HCT116 (cell line): ENCODE results near the gene FAF2. TPM values are rescaled to one million over a fixed set of nuclear protein-coding genes. Genes with fewer than 3 reads are reported as not detected.

Source experiments
- ATAC-seq: fragments of 200-7000 bp; cut with Tn5 transposase; 2 replicates; pipeline ENCODE4 v1.9.1; 2020; ENCODE audit warnings: mild to moderate bottlenecking, moderate library complexity
- BruUV-seq: library from RNA; stranded (reverse); fragments of 400-500 nt; replicated peaks from 2 replicates; lab custom pipeline; 2021; lab: Mats Ljungman, UMichigan
- CTCF ChIA-PET: fragments of 300-600 bp; sonication (Branson Sonifier 250); formaldehyde crosslinking; loops from one replicate; lab custom pipeline; 2021; ENCODE audit warnings: antibody characterized with exemption; lab: Charles Lee
- POLR2A ChIA-PET: fragments of 300-600, 350-600 bp; sonication (Branson Sonifier 250); formaldehyde crosslinking; loops from one replicate; lab custom pipeline; 2021; ENCODE audit warnings: antibody characterized with exemption; lab: Charles Lee
- RAD21 ChIA-PET, 2 experiments: fragments of 300-600 bp; sonication (Branson Sonifier 250); formaldehyde crosslinking; loops; one replicate each; lab custom pipeline; 2023; ENCODE audit warnings: low total read pairs in 2 of 2; ENCODE audit not compliant: uncharacterized antibody in 2 of 2, unreplicated experiment in 2 of 2, low non-redundant PET in 1 of 2; lab: Charles Lee
- DNase-seq: peaks from one replicate; pipeline ENCODE4 v3.0.0-alpha.2; 2010; ENCODE audit warnings: low read depth, low spot score
- H2AFZ ChIP-seq: fragments of 200-600 bp; shearing (Covaris generic), sonication (generic); 2 replicates; pipeline ENCODE4 v1.6.1; 2017; ENCODE audit warnings: low read depth, mixed run types, mixed read lengths, antibody characterized with exemption, low read length; ENCODE audit not compliant: poor library complexity, severe bottlenecking
- H3K27ac ChIP-seq: 2 replicates; pipeline ENCODE4 v1.5.1; 2012; ENCODE audit warnings: low read depth, low read length
- H3K27me3 ChIP-seq: fragments of 200-600 bp; sonication (generic); 2 replicates; pipeline ENCODE4 v1.6.1; 2016; ENCODE audit warnings: mixed run types, low read length, mixed read lengths; ENCODE audit not compliant: insufficient read depth
- H3K36me3 ChIP-seq, 2 experiments: fragments of 200-500 bp in 1 of 2; fragments of 200-600 bp in 1 of 2; sonication (Bioruptor generic) in 1 of 2; sonication (generic) in 1 of 2; 2 replicates each; pipeline versions ENCODE4 v1.5.1 to v1.6.1; 2014 to 2016; ENCODE audit warnings: low read length in 2 of 2, inconsistent platforms in 1 of 2, mixed read lengths in 1 of 2, mixed run types in 1 of 2; ENCODE audit not compliant: insufficient read depth in 2 of 2, control insufficient read depth in 1 of 2
- H3K4me1 ChIP-seq, 2 experiments: fragments of 200-600 bp in 1 of 2; sonication (generic) in 1 of 2; 2 replicates each; pipeline versions ENCODE4 v1.5.1 to v1.6.1; 2012 to 2017; ENCODE audit warnings: low read length in 2 of 2, inconsistent platforms in 1 of 2, mild to moderate bottlenecking in 1 of 2, mixed read lengths in 1 of 2, mixed run types in 1 of 2, moderate library complexity in 1 of 2; ENCODE audit not compliant: insufficient read depth in 2 of 2, control insufficient read depth in 1 of 2
- H3K4me2 ChIP-seq: fragments of 200-600 bp; sonication (generic); 2 replicates; pipeline ENCODE4 v1.6.1; 2017; ENCODE audit warnings: mixed run types, low read length, mixed read lengths
- H3K4me3 ChIP-seq, 2 experiments: fragments of 200-600 bp in 1 of 2; sonication (generic) in 1 of 2; replicated peaks in 1 of 2; 2 replicates each; pipeline ENCODE4 v1.5.1; 2011 to 2016; ENCODE audit warnings: low read length in 2 of 2, control low read depth in 1 of 2, low read depth in 1 of 2, mild to moderate bottlenecking in 1 of 2, mixed read lengths in 1 of 2, mixed run types in 1 of 2
- H3K79me2 ChIP-seq: fragments of 200-600 bp; sonication (generic); 2 replicates; pipeline ENCODE4 v1.6.1; 2017; ENCODE audit warnings: mild to moderate bottlenecking, mixed run types, low read length, moderate library complexity, mixed read lengths; ENCODE audit not compliant: insufficient read depth
- H3K9ac ChIP-seq: fragments of 200-600 bp; sonication (generic); 2 replicates; pipeline ENCODE4 v1.6.1; 2016; ENCODE audit warnings: low read length, mixed read lengths
- H3K9me2 ChIP-seq: fragments of 200-600 bp; sonication (generic), shearing (Covaris generic); 2 replicates; pipeline ENCODE4 v1.6.1; 2017; ENCODE audit warnings: mixed run types, mild to moderate bottlenecking, moderate library complexity; ENCODE audit not compliant: insufficient read depth
- H3K9me3 ChIP-seq, 2 experiments: fragments of 200-500 bp in 1 of 2; fragments of 200-600 bp in 1 of 2; sonication (Bioruptor generic) in 1 of 2; sonication (generic) in 1 of 2; 2 replicates each; pipeline ENCODE4 v1.6.1; 2014 to 2017; ENCODE audit warnings: low read length in 2 of 2, mixed read lengths in 2 of 2, inconsistent platforms in 1 of 2, low read depth in 1 of 2, mild to moderate bottlenecking in 1 of 2, mixed run types in 1 of 2, moderate library complexity in 1 of 2; ENCODE audit not compliant: control insufficient read depth in 1 of 2, insufficient read depth in 1 of 2
- H4K20me1 ChIP-seq: fragments of 200-600 bp; sonication (generic), shearing (Covaris generic); 2 replicates; pipeline ENCODE4 v1.6.1; 2017; ENCODE audit warnings: mixed run types, mild to moderate bottlenecking, moderate library complexity; ENCODE audit not compliant: insufficient read depth
- ATF3 ChIP-seq: IDR thresholded peaks from 2 replicates; pipeline ENCODE4 v1.6.1; 2012
- CBX3 ChIP-seq: IDR thresholded peaks from 2 replicates; pipeline ENCODE4 v1.6.1; 2012; ENCODE audit warnings: low read depth
- CEBPB ChIP-seq: IDR thresholded peaks from 2 replicates; pipeline ENCODE4 v1.6.1; 2012; ENCODE audit warnings: low read depth
- CTCF ChIP-seq, 3 experiments: fragments of 200-600 bp in 1 of 3; sonication (generic) in 1 of 3; IDR thresholded peaks in 2 of 3; conservative IDR thresholded peaks in 1 of 3; 2 replicates each; pipeline ENCODE4 v1.5.1; 2012 to 2017; ENCODE audit warnings: low read depth in 2 of 3, low read length in 2 of 3, antibody characterized with exemption in 1 of 3, borderline replicate concordance in 1 of 3, control low read depth in 1 of 3, mild to moderate bottlenecking in 1 of 3, mixed read lengths in 1 of 3, mixed run types in 1 of 3, moderate library complexity in 1 of 3; ENCODE audit not compliant: insufficient read depth in 1 of 3
- EGR1 ChIP-seq: IDR thresholded peaks from 2 replicates; pipeline ENCODE4 v1.6.1; 2012; ENCODE audit warnings: low read depth
- ELF1 ChIP-seq: IDR thresholded peaks from 2 replicates; pipeline ENCODE4 v1.6.1; 2012; ENCODE audit warnings: low read depth, borderline replicate concordance
- EZH2phosphoT487 ChIP-seq: fragments of 200-600 bp; IDR thresholded peaks from 2 replicates; pipeline ENCODE4 v1.6.1; 2018; ENCODE audit warnings: antibody characterized with exemption, borderline replicate concordance
- MAX ChIP-seq: IDR thresholded peaks from 2 replicates; pipeline ENCODE4 v1.6.1; 2012
- POLR2AphosphoS5 ChIP-seq: IDR thresholded peaks from 2 replicates; pipeline ENCODE4 v1.6.1; 2011; ENCODE audit warnings: mild to moderate bottlenecking, low read depth, low read length, moderate library complexity
- RAD21 ChIP-seq: IDR thresholded peaks from 2 replicates; pipeline ENCODE4 v1.6.1; 2012; ENCODE audit warnings: low read depth, mild to moderate bottlenecking
- REST ChIP-seq: IDR thresholded peaks from 2 replicates; pipeline ENCODE4 v1.6.1; 2012; ENCODE audit warnings: low read depth
- SIN3A ChIP-seq: IDR thresholded peaks from 2 replicates; pipeline ENCODE4 v1.6.1; 2012; ENCODE audit warnings: low read depth
- SP1 ChIP-seq: IDR thresholded peaks from 2 replicates; pipeline ENCODE4 v1.6.1; 2012; ENCODE audit warnings: low read depth
- SRF ChIP-seq: IDR thresholded peaks from 2 replicates; pipeline ENCODE4 v1.6.1; 2012; ENCODE audit warnings: low read depth
- TCF7L2 ChIP-seq: IDR thresholded peaks from 2 replicates; pipeline ENCODE4 v1.7.0; 2011; ENCODE audit warnings: borderline replicate concordance, inconsistent platforms; ENCODE audit not compliant: insufficient read depth, insufficient read length; ENCODE audit errors: extremely low read depth
- YY1 ChIP-seq: IDR thresholded peaks from 2 replicates; pipeline ENCODE4 v1.6.1; 2011; ENCODE audit warnings: low read length, low read depth, moderate library complexity, mild to moderate bottlenecking; ENCODE audit not compliant: insufficient replicate concordance; ENCODE audit errors: extremely low read depth
- ZBTB33 ChIP-seq: IDR thresholded peaks from 2 replicates; pipeline ENCODE4 v1.6.1; 2011; ENCODE audit warnings: mild to moderate bottlenecking, low read length, moderate library complexity; ENCODE audit not compliant: insufficient replicate concordance; ENCODE audit errors: extremely low read depth
- ZFX ChIP-seq: fragments of 450-650 bp; IDR thresholded peaks from 2 replicates; pipeline ENCODE4 v1.6.1; 2017
- ZNF274 ChIP-seq: fragments of 200-500 bp; sonication (Bioruptor generic); IDR thresholded peaks from 2 replicates; pipeline ENCODE4 v1.6.1; 2014; ENCODE audit warnings: mild to moderate bottlenecking, low read depth, low read length, inconsistent platforms
- intact Hi-C: fragments of 100-400 bp; cut with micrococcal nuclease; formaldehyde crosslinking; loops from 2 replicates; pipeline ENCODE4 v1.10.0; 2022
- total RNA-seq: library from RNA; stranded (reverse); gene quantifications from one replicate; pipeline ENCODE4 v1.2.1, GENCODE V29; 2021; ENCODE audit not compliant: unreplicated experiment

The FAF2 gene
- total RNA-seq, 1 experiment from 2014 or later, result 51.9 TPM

GRCh38 chr5:176481711-176482110 lies 33.5 kb downstream of the FAF2 start:
- Histone ChIP-seq H3K4me3 (no peak overlapping the region), H3K9me3 (no peaks in the 10 kb centered on the region), H3K4me2 (no peak overlapping the region), H4K20me1 (peaks cover 6% of the 10 kb centered on the region; the same call in 1 of the 2 replicates), H3K27ac (no peak overlapping the region; the same call in 1 of the 2 replicates), H2AFZ (no peak overlapping the region), H3K4me1 (peaks cover 0 to 8% of the 10 kb centered on the region in 2 experiments; a peak in 1 of 4 replicates), H3K9ac (no peak overlapping the region), H3K79me2 (peaks cover 77% of the 10 kb centered on the region), H3K36me3 (peaks cover 8 to 22% of the 10 kb centered on the region in 2 experiments; a peak in 2 of 4 replicates), H3K9me2 (no peaks in the 10 kb centered on the region), H3K27me3 (no peaks in the 10 kb centered on the region)
- POLR2A ChIA-PET, result no interaction called here
- TF ChIP-seq YY1 (no peak), ATF3 (no peak), ZBTB33 (no peak), CBX3 (no peak), ZFX (no peak), CEBPB (no peak), RAD21 (no peak), SRF (no peak), SP1 (no peak), EZH2phosphoT487 (no peak), ELF1 (no peak), EGR1 (no peak), SIN3A (no peak), CTCF (IDR thresholded peaks at IDR 0.05 in 2 of 3, conservative IDR thresholded peaks at IDR 0.05 in 1 of 3; ENCODE audit: borderline replicate concordance in 1 of 3, insufficient read depth in 1 of 3, low read depth in 2 of 3, low read length in 2 of 3) (no peak), ZNF274 (no peak), MAX (no peak), POLR2AphosphoS5 (no peak), TCF7L2 (no peak), REST (no peak)
- DNase-seq, result no peak
- intact Hi-C loops, result no loop called here
- CTCF ChIA-PET, result no interaction called here
- RAD21 ChIA-PET, result no interaction called here
- peak; percentile 40; the same call in 1 of the 2 replicates for ATAC-seq
- BruUV-seq, result no TSS peak
